HG03378 (cell line): Measurements from ENCODE around the gene PCDHA3.
"Not testable (repeated sequence)": the region's sequence is repeated elsewhere in the genome, so short reads cannot be mapped to it uniquely, and the experiment has no call there.

Source experiments
- ATAC-seq: cut with Tn5 transposase; IDR thresholded peaks from one replicate; pipeline ENCODE4 v1.9.1; 2021; ENCODE audit warnings: mild to moderate bottlenecking, moderate library complexity; ENCODE audit not compliant: unreplicated experiment

Gene PCDHA3

GRCh38 chr5:140800816-140801493 is at the start of gene PCDHA3:
TSS of gene PCDHA3 (plus strand) at chr5:140801057.
- ATAC-seq, result no peak

- no peak for ATAC-seq
Observed at GRCh38 chr5:140753561-140753960, 47.3 kb upstream of the PCDHA3 start.

- no peak for ATAC-seq
Observed at GRCh38 chr5:140764177-140764973, 36.5 kb upstream of the PCDHA3 start.

GRCh38 chr5:140767444-140767843 is 33.4 kb upstream of the PCDHA3 start:
- ATAC-seq, result no peak

- no peak for ATAC-seq
Observed at GRCh38 chr5:140780512-140780911, 20.3 kb upstream of the PCDHA3 start.

- no peak for ATAC-seq
Observed at GRCh38 chr5:140785905-140786686, 14.8 kb upstream of the PCDHA3 start, which contains the start of gene PCDHA1. TSS of gene PCDHA1 (plus strand) at chr5:140786140.

GRCh38 chr5:140787422-140787821 is 13.4 kb upstream of the PCDHA3 start:
- ATAC-seq, result not testable (repeated sequence)

- ATAC-seq, result not testable (repeated sequence)
Observed at GRCh38 chr5:140787849-140788504, 12.9 kb upstream of the PCDHA3 start.

- ATAC-seq, result no peak
Observed at GRCh38 chr5:140791089-140791488, 9.8 kb upstream of the PCDHA3 start.

- ATAC-seq, result no peak
Observed at GRCh38 chr5:140794595-140795258, 6.1 kb upstream of the PCDHA3 start, which contains the start of gene PCDHA2. TSS of gene PCDHA2 (plus strand) at chr5:140794852.

- no peak for ATAC-seq
Observed at GRCh38 chr5:140795259-140795641, 5.6 kb upstream of the PCDHA3 start.

- not testable (repeated sequence) for ATAC-seq
Observed at GRCh38 chr5:140796072-140796717, 4.7 kb upstream of the PCDHA3 start.

- ATAC-seq, result no peak
Observed at GRCh38 chr5:140796718-140797095, 4.2 kb upstream of the PCDHA3 start.

- no peak for ATAC-seq
Observed at GRCh38 chr5:140801494-140801841, 611 bp downstream of the PCDHA3 start.

GRCh38 chr5:140802381-140802780 is 1.5 kb downstream of the PCDHA3 start:
- ATAC-seq, result not testable (repeated sequence)

- no peak for ATAC-seq
Observed at GRCh38 chr5:140802781-140803271, 2.0 kb downstream of the PCDHA3 start.

GRCh38 chr5:140806834-140807775 is 6.2 kb downstream of the PCDHA3 start, which contains the start of gene PCDHA4:
TSS of gene PCDHA4 (plus strand) at chr5:140807068.
- no peak for ATAC-seq

- not testable (repeated sequence) for ATAC-seq
Observed at GRCh38 chr5:140808241-140808888, 7.5 kb downstream of the PCDHA3 start.
